AG04450 (cell line): ENCODE results near the gene NRL. TPM values are rescaled to one million over a fixed set of nuclear protein-coding genes. Genes with fewer than 3 reads are reported as not detected.

Source experiments
- CTCF ChIA-PET: fragments of 300-600, 350-600 bp; formaldehyde crosslinking; extraction: SDS; loops from one replicate; lab custom pipeline; 2022; ENCODE audit warnings: antibody characterized with exemption, inconsistent platforms; lab: Charles Lee
- POLR2A ChIA-PET: fragments of 350-600 bp; formaldehyde crosslinking; extraction: SDS; loops from one replicate; lab custom pipeline; 2021; ENCODE audit warnings: antibody characterized with exemption, inconsistent platforms; lab: Yijun Ruan, JAX
- DNase-seq: peaks from one replicate; pipeline ENCODE4 v3.0.0-alpha.2; 2011; ENCODE audit warnings: low read depth, low spot score
- H3K27ac ChIP-seq: one replicate; pipeline ENCODE4 v1.5.1; 2012; ENCODE audit warnings: low read depth, low read length, control low read depth
- H3K27me3 ChIP-seq: one replicate; pipeline ENCODE4 v1.6.0; 2012; ENCODE audit warnings: low read length; ENCODE audit not compliant: control insufficient read depth, insufficient read depth
- H3K4me3 ChIP-seq: 2 replicates; pipeline ENCODE4 v1.5.1; 2011; ENCODE audit warnings: mild to moderate bottlenecking, low read depth, low read length, control low read depth
- H3K9me3 ChIP-seq: 2 replicates; pipeline ENCODE4 v1.5.1; 2012; ENCODE audit warnings: low read length; ENCODE audit not compliant: control insufficient read depth, insufficient read depth
- polyA plus RNA-seq: library from polyadenylated mRNA; depleted of rRNA; stranded (reverse); fragments of >200 nt; gene quantifications from 2 replicates; pipeline ENCODE4 v1.2.3, GENCODE V29; 2011
- TF ChIP-seq, protein P1 (sequence below): IDR thresholded peaks from 2 replicates; pipeline ENCODE4 v1.5.1; 2011; ENCODE audit warnings: low read depth, low read length, control low read depth, inconsistent platforms

NRL gene
- polyA plus RNA-seq, 1 experiment, result 0.41 TPM

DNA sequence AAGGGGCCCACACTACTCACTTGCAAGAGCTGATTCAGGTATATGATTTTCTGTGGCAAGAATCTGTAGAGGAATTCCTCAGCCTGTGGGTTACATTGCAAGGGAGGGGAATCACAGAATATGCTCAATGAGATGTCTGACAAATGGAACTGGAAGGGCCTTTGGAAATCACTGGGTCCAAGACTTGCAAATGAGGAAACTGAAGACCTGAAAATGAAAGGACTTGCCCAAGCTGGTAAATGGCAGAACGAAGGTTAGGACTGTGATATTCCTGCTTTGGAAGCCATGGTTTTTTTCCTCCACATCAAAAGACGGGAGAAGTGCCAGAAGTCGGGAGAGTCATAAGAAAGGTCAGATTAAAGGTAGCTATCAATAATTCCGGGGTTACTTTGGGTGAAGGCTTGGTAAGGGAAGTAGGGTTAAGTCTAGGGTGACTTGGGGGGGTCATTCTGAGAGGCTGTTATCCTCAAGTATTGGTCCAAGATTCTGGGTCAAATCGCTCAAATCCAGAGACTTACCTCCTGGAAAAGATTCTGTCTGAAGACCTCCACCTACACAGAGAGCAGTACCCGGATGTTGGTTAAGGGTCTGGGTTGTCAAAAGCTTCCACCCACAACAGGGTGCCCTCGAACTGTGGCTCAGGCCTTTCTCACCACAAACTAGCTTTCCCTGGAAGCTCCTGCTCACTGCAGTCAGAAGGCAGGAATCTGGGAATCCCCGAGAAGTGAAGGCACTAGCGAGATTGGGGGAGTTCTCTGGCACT lies 31.1 kb upstream of the NRL start:
- peak overlapping the region; percentile 72 for H3K4me3 ChIP-seq
- H3K9me3 ChIP-seq, result peaks cover 3% of the 10 kb centered on the region; the same call in 1 of the 2 replicates
- POLR2A ChIA-PET, result interaction anchor here (0.6 to 2.1 kb wide), 4 partner anchors 13 to 97 kb away, joined by 3 to 17 read pairs (median 6); partner anchors contain the start of genes DCAF11, NRL and TINF2
- DNase-seq, result peak; percentile 20
- CTCF ChIA-PET, result interaction anchor here (0.6 to 4.7 kb wide), 8 partner anchors 9 to 1842 kb away, joined by 3 to 54 read pairs (median 4); partner anchors contain the start of genes CIDEB, IRF9 and TINF2
- no peaks in the 10 kb centered on the region for H3K27me3 ChIP-seq
- H3K27ac ChIP-seq, result peak overlapping the region; percentile 90
- TF ChIP-seq, protein P1, sequence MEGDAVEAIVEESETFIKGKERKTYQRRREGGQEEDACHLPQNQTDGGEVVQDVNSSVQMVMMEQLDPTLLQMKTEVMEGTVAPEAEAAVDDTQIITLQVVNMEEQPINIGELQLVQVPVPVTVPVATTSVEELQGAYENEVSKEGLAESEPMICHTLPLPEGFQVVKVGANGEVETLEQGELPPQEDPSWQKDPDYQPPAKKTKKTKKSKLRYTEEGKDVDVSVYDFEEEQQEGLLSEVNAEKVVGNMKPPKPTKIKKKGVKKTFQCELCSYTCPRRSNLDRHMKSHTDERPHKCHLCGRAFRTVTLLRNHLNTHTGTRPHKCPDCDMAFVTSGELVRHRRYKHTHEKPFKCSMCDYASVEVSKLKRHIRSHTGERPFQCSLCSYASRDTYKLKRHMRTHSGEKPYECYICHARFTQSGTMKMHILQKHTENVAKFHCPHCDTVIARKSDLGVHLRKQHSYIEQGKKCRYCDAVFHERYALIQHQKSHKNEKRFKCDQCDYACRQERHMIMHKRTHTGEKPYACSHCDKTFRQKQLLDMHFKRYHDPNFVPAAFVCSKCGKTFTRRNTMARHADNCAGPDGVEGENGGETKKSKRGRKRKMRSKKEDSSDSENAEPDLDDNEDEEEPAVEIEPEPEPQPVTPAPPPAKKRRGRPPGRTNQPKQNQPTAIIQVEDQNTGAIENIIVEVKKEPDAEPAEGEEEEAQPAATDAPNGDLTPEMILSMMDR, result no peak

DNA sequence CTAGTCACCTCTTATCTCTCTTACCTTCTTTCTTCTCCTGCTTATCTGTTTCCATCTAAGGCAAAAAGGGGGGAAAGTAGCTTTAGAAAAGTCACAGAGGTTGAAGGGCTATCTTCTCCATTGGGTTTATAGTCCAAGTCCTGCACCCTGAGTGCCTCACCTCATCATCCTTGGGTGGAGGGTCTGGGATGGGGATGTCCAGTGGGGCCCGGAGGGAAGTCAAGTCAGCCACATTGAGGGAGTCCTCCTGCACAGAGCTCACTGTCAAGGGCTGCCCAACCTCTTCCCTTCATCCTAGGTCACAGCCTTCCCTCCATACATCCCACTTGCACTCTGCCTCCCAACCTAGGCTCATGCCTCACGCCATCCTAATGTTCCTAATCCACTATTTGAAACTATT lies 30.5 kb upstream of the NRL start:
- H3K4me3 ChIP-seq, result peak overlapping the region; percentile 72
- peaks cover 3% of the 10 kb centered on the region; the same call in 1 of the 2 replicates for H3K9me3 ChIP-seq
- TF ChIP-seq, protein P1, result no peak
- H3K27me3 ChIP-seq, result no peaks in the 10 kb centered on the region
- no peak overlapping the region for H3K27ac ChIP-seq
- ChIA-PET POLR2A (no interaction called here), CTCF (interaction anchor here (0.9 to 4.7 kb wide), 5 partner anchors 8 to 1076 kb away, joined by 3 to 54 read pairs (median 3); partner anchors contain the start of genes IRF9 and TINF2)
- no peak for DNase-seq

DNA sequence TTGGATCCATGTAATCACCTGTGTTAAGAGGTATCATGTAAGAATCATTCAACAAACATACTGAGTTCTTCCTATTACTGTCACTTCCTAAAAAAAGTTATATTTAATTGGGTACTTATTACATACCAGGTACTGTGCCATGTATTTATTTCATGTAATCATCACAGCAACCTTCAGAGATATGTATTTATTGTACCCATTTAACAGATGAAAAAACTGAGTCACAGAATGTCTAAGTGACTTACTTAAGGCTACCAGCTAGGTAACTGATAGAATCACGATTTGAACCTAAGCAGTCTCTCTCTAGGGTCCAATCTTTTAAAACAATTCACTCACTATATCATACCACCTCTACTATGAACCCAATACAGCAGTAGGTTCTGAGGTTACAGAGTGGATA lies 29.7 kb upstream of the NRL start:
- Histone ChIP-seq H3K27me3 (no peaks in the 10 kb centered on the region), H3K4me3 (no peak overlapping the region), H3K9me3 (peaks cover 3% of the 10 kb centered on the region; the same call in 1 of the 2 replicates), H3K27ac (no peak overlapping the region)
- DNase-seq, result no peak
- ChIA-PET CTCF (interaction anchor here (4.7 kb wide), 1 partner anchor 16 kb away, joined by 54 read pairs; the partner anchor contains the start of gene IRF9), POLR2A (no interaction called here)
- TF ChIP-seq, protein P1, result no peak

GRCh38 chr14:24143511-24143910 lies 28.8 kb upstream of the NRL start:
- Histone ChIP-seq H3K9me3 (peaks cover 3% of the 10 kb centered on the region; the same call in 1 of the 2 replicates), H3K27me3 (no peaks in the 10 kb centered on the region), H3K27ac (no peak overlapping the region), H3K4me3 (no peak overlapping the region)
- ChIA-PET CTCF (interaction anchor here (1.3 kb wide), 1 partner anchor 18 kb away, joined by 3 read pairs; the partner anchor contains the start of gene IRF9), POLR2A (interaction anchor here (0.9 kb wide), 1 partner anchor 52 kb away, joined by 3 read pairs; the partner anchor contains the start of gene TM9SF1)
- DNase-seq, result no peak
- TF ChIP-seq, protein P1, result no peak
